Hepatocyte (in vitro differentiated cells): ENCODE data around the gene LRFN3. TPM values are rescaled to one million over a fixed set of nuclear protein-coding genes. Genes with fewer than 3 reads are reported as not detected.

Experiments used
- DNase-seq: peaks from one replicate; pipeline ENCODE4 v3.0.0-alpha.2; 2016; ENCODE audit warnings: low spot score
- H2AFZ ChIP-seq: fragments of 200-600 bp; sonication (generic); 2 replicates; pipeline ENCODE4 v1.6.0; 2016; ENCODE audit warnings: antibody characterized with exemption, mild to moderate bottlenecking
- H3K27ac ChIP-seq: fragments of 200-600 bp; sonication (generic); 2 replicates; pipeline ENCODE4 v1.5.1; 2016; ENCODE audit warnings: mild to moderate bottlenecking
- H3K27me3 ChIP-seq: fragments of 200-600 bp; sonication (generic); 2 replicates; pipeline ENCODE4 v1.6.1; 2016
- H3K36me3 ChIP-seq: fragments of 200-600 bp; sonication (generic); replicated peaks from 2 replicates; pipeline ENCODE4 v1.5.1; 2016; ENCODE audit warnings: low read depth; ENCODE audit not compliant: insufficient read depth
- H3K4me1 ChIP-seq: fragments of 200-600 bp; sonication (generic); 2 replicates; pipeline ENCODE4 v1.5.1; 2016; ENCODE audit warnings: mild to moderate bottlenecking, moderate library complexity; ENCODE audit not compliant: insufficient read depth
- H3K4me2 ChIP-seq: fragments of 200-600 bp; sonication (generic); 2 replicates; pipeline ENCODE4 v1.6.0; 2016
- H3K4me3 ChIP-seq: fragments of 200-600 bp; sonication (generic); 2 replicates; pipeline ENCODE4 v1.5.1; 2016; ENCODE audit warnings: mild to moderate bottlenecking
- H3K79me2 ChIP-seq: fragments of 200-600 bp; sonication (generic); 2 replicates; pipeline ENCODE4 v1.6.0; 2017; ENCODE audit warnings: mild to moderate bottlenecking
- H3K9me2 ChIP-seq: fragments of 200-600 bp; sonication (generic); replicated peaks from 2 replicates; pipeline ENCODE4 v1.6.0; 2017; ENCODE audit warnings: mild to moderate bottlenecking; ENCODE audit not compliant: insufficient read depth
- H3K9me3 ChIP-seq: fragments of 200-600 bp; sonication (generic); 2 replicates; pipeline ENCODE4 v1.5.1; 2016; ENCODE audit warnings: low read depth, mild to moderate bottlenecking
- H4K20me1 ChIP-seq: fragments of 200-600 bp; sonication (generic); 2 replicates; pipeline ENCODE4 v1.6.0; 2016; ENCODE audit warnings: mild to moderate bottlenecking; ENCODE audit not compliant: insufficient read depth, poor library complexity, severe bottlenecking
- CTCF ChIP-seq: fragments of 200-600 bp; sonication (generic); IDR thresholded peaks from 2 replicates; pipeline ENCODE4 v1.5.1; 2016; ENCODE audit warnings: antibody characterized with exemption, mild to moderate bottlenecking; ENCODE audit not compliant: poor library complexity
- EZH2 ChIP-seq: fragments of 200-600 bp; sonication (generic); IDR thresholded peaks from 2 replicates; pipeline ENCODE4 v1.6.1; 2016; ENCODE audit warnings: antibody characterized with exemption, mild to moderate bottlenecking, borderline replicate concordance
- EZH2phosphoT487 ChIP-seq: fragments of 200-600 bp; sonication (generic); IDR thresholded peaks from one replicate; pipeline ENCODE4 v1.6.1; 2018; ENCODE audit warnings: antibody characterized with exemption, mild to moderate bottlenecking, low read depth, moderate library complexity; ENCODE audit not compliant: unreplicated experiment, severe bottlenecking
- WGBS: methylation state at CpG from one replicate; pipeline ENCODE4 v1.1.6; 2016; ENCODE audit warnings: low lambda C conversion rate; ENCODE audit errors: missing lambda C conversion rate; 5-methylcytosine and 5-hydroxymethylcytosine counted together
- polyA plus RNA-seq: library from polyadenylated mRNA; unstranded; fragments of >200 nt; fragmentation: Nextera tagmentation; extraction: Ambion mirVana; gene quantifications from 2 replicates; pipeline ENCODE4 v1.2.1, GENCODE V29; 2016
- total RNA-seq: library from RNA; depleted of rRNA; stranded (reverse); fragments of >200 nt; gene quantifications from 2 replicates; pipeline ENCODE4 v1.2.3, GENCODE V29; 2014

Gene LRFN3
- 4.7 and 5.3 TPM in 2 replicates for total RNA-seq
- polyA plus RNA-seq, result 15.6 and 19.2 TPM in 2 replicates

- peak; percentile 91 for DNase-seq
- no peaks in the 10 kb centered on the region for H4K20me1 ChIP-seq
- H3K4me2 ChIP-seq, result peak within 1 kb of the TSS; percentile 100
- no peaks in the 10 kb centered on the region for H3K27me3 ChIP-seq
- no peaks in the 10 kb centered on the region for H3K9me3 ChIP-seq
- peak within 1 kb of the TSS; percentile 37 for H3K27ac ChIP-seq
- peaks cover 22% of the 10 kb centered on the region for H3K79me2 ChIP-seq
- peak within 1 kb of the TSS; percentile 100 for H2AFZ ChIP-seq
- peaks cover 4% of the 10 kb centered on the region for H3K4me1 ChIP-seq
- H3K36me3 ChIP-seq, result no peaks in the 10 kb centered on the region
- peak within 1 kb of the TSS; percentile 91 for H3K4me3 ChIP-seq
- H3K9me2 ChIP-seq, result no peaks in the 10 kb centered on the region
- 6% methylated on average over 27 of the region's 68 CpGs for WGBS
- TF ChIP-seq EZH2 (no peak), CTCF (no peak), EZH2phosphoT487 (no peak)
Measured at GRCh38 chr19:35935911-35936737, at the start of gene LRFN3. Gene LRFN3 (plus strand): TSS chr19:35936374. CDS start chr19:35939426, 3,052 bp downstream.

GRCh38 chr19:35887197-35887596 is 49.0 kb upstream of the LRFN3 start:
- no peak overlapping the region for H3K27ac ChIP-seq
- H3K27me3 ChIP-seq, result no peaks in the 10 kb centered on the region
- 100% methylated on average over 5 of the region's 5 CpGs for whole genome bisulfite sequencing

GRCh38 chr19:35888398-35888797 is 47.8 kb upstream of the LRFN3 start:
- no peaks in the 10 kb centered on the region for H3K9me2 ChIP-seq
- H2AFZ ChIP-seq, result no peak overlapping the region
- no peak overlapping the region for H3K4me3 ChIP-seq
- H3K4me2 ChIP-seq, result no peak overlapping the region
- H3K27ac ChIP-seq, result no peak overlapping the region
- no peaks in the 10 kb centered on the region for H3K4me1 ChIP-seq
- TF ChIP-seq CTCF (no peak), EZH2phosphoT487 (no peak), EZH2 (no peak)
- no peaks in the 10 kb centered on the region for H4K20me1 ChIP-seq
- DNase-seq, result no peak
- 97% methylated on average over 9 of the region's 9 CpGs for WGBS
- H3K9me3 ChIP-seq, result no peaks in the 10 kb centered on the region
- H3K79me2 ChIP-seq, result no peaks in the 10 kb centered on the region
- no peaks in the 10 kb centered on the region for H3K36me3 ChIP-seq
- no peaks in the 10 kb centered on the region for H3K27me3 ChIP-seq

More at GRCh38 chr19:35887197-35887596, 49.0 kb upstream of the LRFN3 start:
- Histone ChIP-seq H4K20me1 (no peaks in the 10 kb centered on the region), H3K9me3 (no peaks in the 10 kb centered on the region), H3K4me1 (no peaks in the 10 kb centered on the region), H3K79me2 (no peaks in the 10 kb centered on the region), H3K36me3 (no peaks in the 10 kb centered on the region), H3K4me2 (no peak overlapping the region), H2AFZ (no peak overlapping the region), H3K9me2 (no peaks in the 10 kb centered on the region), H3K4me3 (no peak overlapping the region)
- DNase-seq, result no peak
- TF ChIP-seq EZH2phosphoT487 (no peak), CTCF (no peak), EZH2 (no peak)
